GM08714 (cell line): ENCODE measurements around the gene SEPTIN10.
"Not testable (repeated sequence)": the region's sequence is repeated elsewhere in the genome, so short reads cannot be mapped to it uniquely, and the experiment has no call there.

ENCODE experiments used
- H3K4me3 ChIP-seq: fragments of 200-500 bp; sonication (Bioruptor generic); 2 replicates; pipeline ENCODE4 v1.5.1; 2014; ENCODE audit warnings: mild to moderate bottlenecking, low read length, inconsistent platforms
- ZNF274 ChIP-seq: IDR thresholded peaks from 2 replicates; pipeline ENCODE4 v1.6.1; 2012; ENCODE audit warnings: mild to moderate bottlenecking, low read depth, low read length

Gene SEPTIN10

GRCh38 chr2:109644571-109645275 is 31.0 kb upstream of the SEPTIN10 start:
- no peak for TF ChIP-seq ZNF274
- no peak overlapping the region for H3K4me3 ChIP-seq

- not testable (repeated sequence) for H3K4me3 ChIP-seq
Observed at GRCh38 chr2:109640000-109640399, 26.2 kb upstream of the SEPTIN10 start.

GRCh38 chr2:109638795-109639194 is 25.0 kb upstream of the SEPTIN10 start:
- no peak overlapping the region for H3K4me3 ChIP-seq
- no peak for TF ChIP-seq ZNF274

GRCh38 chr2:109637749-109638570 is 24.2 kb upstream of the SEPTIN10 start:
- no peak overlapping the region for H3K4me3 ChIP-seq
- TF ChIP-seq ZNF274: no peak

GRCh38 chr2:109636317-109636716 is 22.6 kb upstream of the SEPTIN10 start:
- TF ChIP-seq ZNF274: no peak
- no peak overlapping the region for H3K4me3 ChIP-seq

- no peak for TF ChIP-seq ZNF274
- no peak overlapping the region for H3K4me3 ChIP-seq
Observed at GRCh38 chr2:109635426-109636304, 21.9 kb upstream of the SEPTIN10 start.

- TF ChIP-seq ZNF274: no peak
- H3K4me3 ChIP-seq: no peak overlapping the region
Observed at GRCh38 chr2:109633284-109633961, 19.7 kb upstream of the SEPTIN10 start.

GRCh38 chr2:109632158-109632789 is 18.5 kb upstream of the SEPTIN10 start:
- H3K4me3 ChIP-seq: no peak overlapping the region
- no peak for TF ChIP-seq ZNF274

- H3K4me3 ChIP-seq: no peak overlapping the region
- TF ChIP-seq ZNF274: no peak
Observed at GRCh38 chr2:109631741-109632140, 18.0 kb upstream of the SEPTIN10 start.

- TF ChIP-seq ZNF274: no peak
- no peak overlapping the region for H3K4me3 ChIP-seq
Observed at GRCh38 chr2:109630441-109631430, 17.0 kb upstream of the SEPTIN10 start.

GRCh38 chr2:109629867-109630266 is 16.1 kb upstream of the SEPTIN10 start:
- H3K4me3 ChIP-seq: no peak overlapping the region
- TF ChIP-seq ZNF274: no peak

GRCh38 chr2:109628321-109628720 is 14.6 kb upstream of the SEPTIN10 start:
- not testable (repeated sequence) for H3K4me3 ChIP-seq
